Small intestine (tissue), 7 donors: Measurements from ENCODE around the gene TUG1. TPM values are rescaled to one million over a fixed set of nuclear protein-coding genes. Genes with fewer than 3 reads are reported as not detected.

Experiments
- DNase-seq, 2 donors: peaks; one replicate each; pipeline versions ENCODE4 v3.0.0 to v3.0.0-alpha.2; 2013
- FAIRE-seq: peaks from 2 replicates; lab custom pipeline; 2012; peaks lifted over from hg19 to GRCh38; lab: Jason Lieb, UNC
- H3K27ac ChIP-seq, 3 donors: one replicate each; pipeline ENCODE4 v1.5.1; 2013; ENCODE audit warnings: low read length in 2 of 3, mild to moderate bottlenecking in 2 of 3, control low read depth in 1 of 3, inconsistent platforms in 1 of 3, low read depth in 1 of 3, moderate library complexity in 1 of 3
- H3K27me3 ChIP-seq, 3 donors: one replicate each; pipeline ENCODE4 v1.6.1; 2013; ENCODE audit warnings: low read length in 3 of 3, inconsistent platforms in 1 of 3; ENCODE audit not compliant: control insufficient read depth in 3 of 3, insufficient read depth in 3 of 3
- H3K36me3 ChIP-seq, 3 donors: one replicate each; pipeline ENCODE4 v1.6.1; 2013; ENCODE audit warnings: low read length in 3 of 3, inconsistent platforms in 1 of 3, low read depth in 1 of 3, mild to moderate bottlenecking in 1 of 3, moderate library complexity in 1 of 3; ENCODE audit not compliant: control insufficient read depth in 3 of 3, insufficient read depth in 2 of 3
- H3K4me1 ChIP-seq, 3 donors: one replicate each; pipeline ENCODE4 v1.6.1; 2013; ENCODE audit warnings: low read length in 2 of 3, inconsistent platforms in 1 of 3, low read depth in 1 of 3, mild to moderate bottlenecking in 1 of 3, moderate library complexity in 1 of 3; ENCODE audit not compliant: control insufficient read depth in 3 of 3, insufficient read depth in 2 of 3
- H3K4me3 ChIP-seq, 3 donors: one replicate each; pipeline ENCODE4 v1.5.1; 2013; ENCODE audit warnings: low read length in 3 of 3, control low read depth in 1 of 3, inconsistent platforms in 1 of 3, low read depth in 1 of 3, mild to moderate bottlenecking in 1 of 3, moderate library complexity in 1 of 3
- H3K9me3 ChIP-seq, 2 donors: one replicate each; pipeline ENCODE4 v1.6.1; 2013; ENCODE audit warnings: low read depth in 1 of 2, low read length in 1 of 2; ENCODE audit not compliant: control insufficient read depth in 2 of 2, insufficient read depth in 1 of 2
- WGBS, 3 donors: extraction: QIAGEN DNeasy Blood & Tissue Kit; methylation state at CpG; one replicate each; pipeline ENCODE4 v1.1.7; 2013; 5-methylcytosine and 5-hydroxymethylcytosine counted together
- polyA plus RNA-seq, 4 donors: library from polyadenylated mRNA; stranded (reverse) in 3 of 4; unstranded in 1 of 4; fragments of 200-250 nt in 3 of 4; fragments of 120-200 nt in 1 of 4; gene quantifications; one replicate each; pipeline versions ENCODE4 v1.2.1 to v1.2.3, GENCODE V29; 2013
- donor health status: healthy with polysubstance abuse.
- donor health status: control.
- donor health status: control.
- donor health status: Bipolar disorder and iron deficiency.
- donor health status: healthy.

Gene TUG1
- polyA plus RNA-seq, 4 donors: 20.8 to 130 (median 28.8) TPM

DNA sequence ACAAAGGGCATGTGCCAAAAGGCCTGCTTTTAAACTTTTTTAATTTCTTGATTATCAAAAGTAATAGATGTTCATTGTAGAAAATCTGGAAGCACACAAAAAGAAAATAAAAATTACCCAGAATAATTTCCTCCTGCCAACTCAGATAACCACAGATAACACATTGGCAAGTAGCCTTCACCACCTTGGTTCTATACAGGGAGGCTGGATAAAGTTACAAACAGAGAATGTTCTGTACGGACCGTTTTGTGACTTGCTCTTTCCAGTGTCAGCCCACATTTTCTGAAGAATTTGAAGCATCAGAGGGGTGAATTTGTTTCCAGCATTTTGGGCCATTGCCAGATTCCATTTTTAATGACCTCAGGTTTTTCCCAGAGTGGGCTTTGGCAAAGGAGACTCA lies 23.5 kb downstream of the TUG1 start:
- Histone ChIP-seq H3K27me3 (no peaks in the 10 kb centered on the region), H3K4me3 (no peak overlapping the region), H3K9me3 (peaks cover 0 to 9% of the 10 kb centered on the region in 2 donors), H3K36me3 (no peaks in the 10 kb centered on the region), H3K4me1 (peaks cover 0 to 2% (median 0%) of the 10 kb centered on the region in 3 donors), H3K27ac (no peak overlapping the region)
- no peak for FAIRE-seq
- WGBS, 3 donors: 18 to 70% (median 28%) methylated on average over 2 of the region's 2 CpGs
- no peak for DNase-seq

DNA sequence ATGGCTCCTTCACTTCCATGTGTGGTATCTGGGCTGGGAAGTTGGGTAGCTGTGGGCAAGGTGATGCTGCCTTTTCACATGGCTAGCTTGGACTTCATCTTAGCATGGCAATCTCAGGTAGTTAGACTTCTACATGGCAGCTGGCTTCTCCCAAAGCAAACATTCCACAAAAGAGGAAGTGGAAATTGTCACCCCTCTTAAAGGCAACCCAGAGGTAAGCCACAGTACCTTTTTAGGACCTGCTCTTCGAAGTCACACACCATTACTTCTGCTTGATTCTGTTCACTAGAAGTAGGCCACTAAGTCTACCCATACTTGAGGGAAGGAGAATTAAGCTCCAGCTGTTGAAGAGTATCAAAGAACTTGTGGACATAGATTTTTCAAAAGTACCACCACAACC lies 25.9 kb downstream of the TUG1 start:
- H3K9me3 ChIP-seq: peaks cover 0 to 7% of the 10 kb centered on the region in 2 donors
- H3K27ac ChIP-seq: no peak overlapping the region
- DNase-seq: no peak
- H3K36me3 ChIP-seq: no peaks in the 10 kb centered on the region
- H3K27me3 ChIP-seq: no peaks in the 10 kb centered on the region
- H3K4me3 ChIP-seq: no peak overlapping the region
- no peak for FAIRE-seq
- peaks cover 0 to 2% (median 0%) of the 10 kb centered on the region in 3 donors for H3K4me1 ChIP-seq
- 59 to 71% (median 65%) methylated on average over 1 of the region's 1 CpG for WGBS, 3 donors

DNA sequence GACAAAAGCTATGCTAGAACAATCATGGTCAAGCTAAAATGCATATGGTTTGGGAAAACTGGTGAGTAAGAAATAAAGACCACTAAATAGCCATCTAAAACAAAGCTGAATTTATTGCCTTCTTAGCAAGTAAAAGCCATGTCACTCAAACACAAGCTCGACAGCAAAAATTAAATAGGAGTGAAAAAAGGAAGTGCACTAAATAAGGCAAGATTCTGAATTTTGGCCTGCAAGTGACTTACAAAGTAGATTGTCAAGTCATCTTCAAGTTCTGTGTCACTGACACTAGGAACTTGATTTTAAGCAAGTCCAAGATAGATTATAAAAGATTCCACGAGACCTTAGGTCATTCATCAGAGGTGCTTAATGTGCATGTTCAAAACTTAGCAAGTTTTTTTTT lies 27.4 kb downstream of the TUG1 start:
- H3K27me3 ChIP-seq: no peaks in the 10 kb centered on the region
- H3K27ac ChIP-seq: no peak overlapping the region
- H3K4me1 ChIP-seq: peaks cover 0 to 2% (median 0%) of the 10 kb centered on the region in 3 donors
- no peak for FAIRE-seq
- H3K9me3 ChIP-seq: peaks cover 0 to 7% of the 10 kb centered on the region in 2 donors
- 70 to 75% (median 73%) methylated on average over 2 of the region's 2 CpGs for WGBS, 3 donors
- no peak for DNase-seq
- no peak overlapping the region for H3K4me3 ChIP-seq
- no peaks in the 10 kb centered on the region for H3K36me3 ChIP-seq

DNA sequence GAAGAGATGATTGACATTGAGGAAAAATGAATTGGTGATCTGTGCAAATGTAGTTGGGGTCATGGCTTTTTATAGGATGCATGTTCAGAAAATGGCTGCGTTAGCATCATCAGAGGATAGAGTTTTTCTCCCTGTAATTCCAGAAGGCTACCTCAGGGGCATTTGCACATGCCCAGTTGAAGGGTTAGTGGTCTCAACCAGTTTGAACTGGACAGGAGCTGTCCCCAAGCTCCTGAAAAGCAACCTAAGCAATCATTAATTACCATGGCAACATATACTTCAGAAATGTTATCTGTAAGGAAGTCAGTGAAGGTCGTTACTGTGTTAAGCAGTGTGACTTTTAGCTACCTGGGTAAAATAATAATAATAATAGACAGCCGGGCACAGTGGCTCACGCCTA lies 29.3 kb downstream of the TUG1 start:
- DNase-seq (no peak), FAIRE-seq (no peak)
- H3K27me3 ChIP-seq: no peaks in the 10 kb centered on the region
- no peak overlapping the region for H3K4me3 ChIP-seq
- no peaks in the 10 kb centered on the region for H3K9me3 ChIP-seq
- no peaks in the 10 kb centered on the region for H3K4me1 ChIP-seq
- no peak overlapping the region for H3K27ac ChIP-seq
- WGBS, 3 donors: 75 to 78% (median 76%) methylated on average over 4 of the region's 4 CpGs
- no peaks in the 10 kb centered on the region for H3K36me3 ChIP-seq

DNA sequence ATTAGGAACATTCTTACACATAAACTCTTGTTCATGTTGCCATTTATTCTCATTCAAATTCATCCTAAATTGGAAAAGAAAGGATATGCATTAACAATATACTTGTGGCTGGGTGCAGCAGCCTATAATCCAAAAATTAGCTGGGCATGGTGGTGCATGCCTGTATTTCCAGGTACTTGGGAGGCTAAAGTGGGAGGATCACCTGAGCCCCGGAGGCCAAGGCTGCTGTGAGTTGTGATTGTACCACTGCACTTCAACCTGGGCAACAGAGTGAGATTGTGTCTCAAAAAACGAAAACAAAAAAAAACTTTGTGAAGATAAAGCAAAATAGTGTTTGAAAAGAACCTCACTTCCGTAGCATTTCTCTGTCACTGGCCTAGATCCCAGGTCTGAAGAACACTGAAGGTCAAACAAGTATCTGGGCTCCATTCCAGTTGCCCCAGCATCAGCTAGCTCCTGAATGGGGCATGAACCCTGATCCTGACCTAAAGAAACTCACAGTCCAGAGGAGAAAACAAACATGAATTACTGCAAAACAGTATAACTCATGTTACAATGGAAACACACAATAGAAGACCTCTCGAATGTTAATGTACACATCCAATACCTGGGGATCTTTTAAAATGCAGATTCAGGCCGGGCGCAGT lies 32.2 kb downstream of the TUG1 start:
- DNase-seq (no peak), FAIRE-seq (no peak)
- H3K27ac ChIP-seq: no peak overlapping the region
- no peaks in the 10 kb centered on the region for H3K27me3 ChIP-seq
- no peaks in the 10 kb centered on the region for H3K36me3 ChIP-seq
- WGBS, 3 donors: 82 to 88% (median 82%) methylated on average over 6 of the region's 6 CpGs
- H3K4me1 ChIP-seq: no peaks in the 10 kb centered on the region
- H3K4me3 ChIP-seq: no peak overlapping the region
- H3K9me3 ChIP-seq: peaks cover 0 to 3% of the 10 kb centered on the region in 2 donors

DNA sequence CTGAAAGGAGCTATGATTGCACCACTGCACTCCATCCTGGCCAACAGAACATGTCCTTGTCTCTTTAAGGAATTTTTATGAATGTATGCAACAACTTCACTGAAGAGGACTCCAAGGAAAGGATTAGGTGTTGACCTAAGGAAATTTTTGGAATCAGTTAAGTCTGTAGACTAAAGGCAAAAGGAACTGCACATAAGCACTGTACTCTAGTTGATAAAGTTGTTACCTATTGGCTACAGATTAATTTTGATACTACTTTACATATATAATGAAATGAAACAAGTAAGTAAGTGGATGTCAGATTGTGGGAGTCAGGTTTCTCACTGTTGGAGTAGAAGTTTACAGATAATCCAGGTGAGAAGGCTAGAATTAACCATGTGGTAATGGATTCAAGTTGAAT lies 36.5 kb downstream of the TUG1 start:
- FAIRE-seq (no peak), DNase-seq (no peak)
- no peak overlapping the region for H3K27ac ChIP-seq
- H3K4me1 ChIP-seq: no peaks in the 10 kb centered on the region
- no peak overlapping the region for H3K4me3 ChIP-seq
- no peaks in the 10 kb centered on the region for H3K27me3 ChIP-seq
- H3K9me3 ChIP-seq: peaks cover 0 to 8% of the 10 kb centered on the region in 2 donors
- no peaks in the 10 kb centered on the region for H3K36me3 ChIP-seq

DNA sequence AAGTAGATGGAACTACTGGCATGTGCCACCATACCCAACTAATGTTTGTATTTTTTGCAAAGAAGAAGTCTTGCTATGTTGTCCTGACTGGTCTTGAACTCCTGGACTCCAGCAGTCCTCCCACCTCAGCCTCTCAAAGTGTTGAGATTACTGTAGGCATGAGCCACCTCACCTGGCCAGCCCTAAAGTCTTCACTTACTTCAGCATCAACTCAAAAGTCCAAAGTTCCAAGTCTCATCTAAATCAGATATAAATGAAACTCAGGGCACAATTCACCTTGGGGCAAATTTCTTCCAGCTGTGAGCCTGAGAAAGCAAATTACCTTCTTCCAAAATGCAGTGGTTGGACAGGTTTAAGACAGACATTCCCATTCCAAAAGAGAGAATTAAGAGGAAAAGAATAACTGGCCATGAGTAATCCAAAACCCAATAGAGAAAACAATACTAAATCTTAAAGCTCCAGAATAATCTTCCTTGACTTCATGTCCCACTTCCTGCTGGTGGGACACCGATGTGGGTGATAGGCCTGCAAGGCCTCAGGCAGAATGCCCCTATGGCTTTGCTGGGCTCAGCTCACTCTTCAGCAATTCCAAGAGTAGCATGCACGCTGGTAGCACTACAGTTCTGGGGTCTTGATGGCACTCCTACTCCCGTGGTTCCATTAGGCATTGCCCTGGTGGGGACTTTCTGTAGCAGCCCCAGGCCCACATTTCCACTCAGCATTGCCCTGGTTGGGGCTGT lies 50.3 kb downstream of the TUG1 start:
- Histone ChIP-seq H3K27me3 (no peaks in the 10 kb centered on the region), H3K4me1 (no peaks in the 10 kb centered on the region), H3K36me3 (no peaks in the 10 kb centered on the region), H3K27ac (no peak overlapping the region), H3K4me3 (no peak overlapping the region), H3K9me3 (no peaks in the 10 kb centered on the region)
- 78 to 88% (median 86%) methylated on average over 3 of the region's 3 CpGs for WGBS, 3 donors
- DNase-seq (peak; percentile 42 to 81), FAIRE-seq (no peak)

DNA sequence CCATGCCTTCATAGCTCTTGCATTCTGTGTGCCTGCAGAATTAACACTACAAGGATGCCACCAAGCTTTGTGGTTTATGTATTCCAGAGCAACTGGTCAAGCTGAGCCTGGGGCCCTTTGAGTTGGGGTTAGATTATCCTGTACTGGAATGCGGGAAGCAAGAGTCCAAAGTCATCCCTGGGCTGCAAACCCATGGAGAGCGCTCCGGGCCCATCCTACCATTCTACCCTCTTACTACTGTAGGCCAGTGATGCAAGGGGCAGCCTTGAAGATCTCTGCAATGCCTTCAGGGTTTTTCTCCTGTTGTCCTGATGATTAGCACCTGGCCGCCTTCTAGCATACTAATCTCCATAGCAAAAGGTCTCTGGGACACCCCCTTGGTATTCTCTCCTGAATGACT lies 51.3 kb downstream of the TUG1 start:
- Histone ChIP-seq H3K27me3 (no peaks in the 10 kb centered on the region), H3K4me3 (no peak overlapping the region), H3K36me3 (no peaks in the 10 kb centered on the region), H3K27ac (no peak overlapping the region), H3K9me3 (no peaks in the 10 kb centered on the region), H3K4me1 (no peaks in the 10 kb centered on the region)
- DNase-seq (no peak), FAIRE-seq (no peak)
- 90 to 93% (median 91%) methylated on average over 4 of the region's 4 CpGs for WGBS, 3 donors
